WI38 (cell line): ENCODE data around the gene GGA2.

Experiments
- H3K4me3 ChIP-seq: 2 replicates; pipeline ENCODE4 v1.5.1; 2011; ENCODE audit warnings: low read depth, mild to moderate bottlenecking, control low read depth, low read length
- CTCF ChIP-seq: IDR thresholded peaks from 2 replicates; pipeline ENCODE4 v1.5.1; 2012; ENCODE audit warnings: low read depth, mild to moderate bottlenecking, control low read depth, low read length

The GGA2 gene

GRCh38 chr16:23436951-23437350, 73.3 kb downstream of the GGA2 start:
- TF ChIP-seq CTCF, result no peak
- H3K4me3 ChIP-seq, result no peak overlapping the region

- TF ChIP-seq CTCF, result peak; percentile 91
- H3K4me3 ChIP-seq, result no peak overlapping the region
Observed at GRCh38 chr16:23435500-23435899, 74.8 kb downstream of the GGA2 start.

GRCh38 chr16:23434380-23434779, 75.9 kb downstream of the GGA2 start:
- peak; percentile 68 for TF ChIP-seq CTCF
- no peak overlapping the region for H3K4me3 ChIP-seq

- no peak for TF ChIP-seq CTCF
- H3K4me3 ChIP-seq, result no peak overlapping the region
Observed at GRCh38 chr16:23433261-23433920, 76.9 kb downstream of the GGA2 start.

GRCh38 chr16:23432176-23433128, 77.8 kb downstream of the GGA2 start:
- H3K4me3 ChIP-seq, result no peak overlapping the region
- no peak; the same call in 1 of the 2 replicates for TF ChIP-seq CTCF

GRCh38 chr16:23428351-23428750, 81.9 kb downstream of the GGA2 start:
- H3K4me3 ChIP-seq, result no peak overlapping the region
- TF ChIP-seq CTCF, result no peak
